Activated CD4-positive, alpha-beta T cell treated with anti-CD3 and anti-CD28 coated beads for 4 hours (primary cell): Measurements from ENCODE around the gene GOT1.

Experiments
- DNase-seq, 2 donors: peaks; one replicate each; pipeline ENCODE4 v3.0.0-alpha.2; 2020

Gene GOT1

DNA sequence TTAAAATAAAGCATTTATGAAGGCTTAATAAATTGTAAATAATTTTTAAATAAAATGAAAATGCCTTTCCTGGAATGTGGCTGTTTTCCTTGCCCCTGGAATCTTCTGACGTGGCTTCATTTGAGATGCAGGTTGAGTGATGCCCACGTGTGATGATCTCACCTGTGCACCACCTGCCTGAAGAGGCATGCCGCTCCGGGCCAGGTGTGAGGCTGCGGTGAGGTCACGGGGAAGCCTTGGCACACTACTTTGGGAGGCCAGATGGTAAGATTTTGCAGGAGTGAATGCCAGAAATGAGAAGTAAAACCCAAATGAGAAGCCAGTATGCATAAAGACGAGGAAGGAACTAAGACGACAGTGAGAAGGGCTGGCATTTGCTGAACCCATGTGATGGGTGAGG is 36.2 kb downstream of the GOT1 start:
- no peak for DNase-seq

GRCh38 chr10:99393683-99394082 is 36.7 kb downstream of the GOT1 start:
- DNase-seq: no peak

DNA sequence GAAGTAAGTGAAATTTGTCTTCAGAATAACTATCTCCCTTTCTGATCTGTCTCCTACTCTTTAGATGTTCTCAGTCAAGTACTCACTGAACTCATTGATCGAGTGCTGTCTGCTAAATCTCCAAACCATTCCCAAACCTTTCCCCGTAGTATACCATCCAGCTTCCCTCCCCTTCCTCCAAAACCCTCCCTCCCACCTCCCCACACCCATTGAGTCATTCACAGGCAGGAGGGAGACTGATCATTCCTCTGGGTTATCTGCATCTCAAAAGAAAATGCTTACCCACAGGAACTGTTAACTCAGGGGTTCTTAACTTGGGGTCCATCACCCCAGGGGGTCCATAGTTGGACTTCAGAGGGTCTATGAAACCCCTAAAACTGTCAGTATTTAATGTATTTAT is 37.4 kb downstream of the GOT1 start:
- no peak for DNase-seq

- no peak for DNase-seq
These were observed 39.1 kb downstream of the GOT1 start for GRCh38 chr10:99391346-99391745.

DNA sequence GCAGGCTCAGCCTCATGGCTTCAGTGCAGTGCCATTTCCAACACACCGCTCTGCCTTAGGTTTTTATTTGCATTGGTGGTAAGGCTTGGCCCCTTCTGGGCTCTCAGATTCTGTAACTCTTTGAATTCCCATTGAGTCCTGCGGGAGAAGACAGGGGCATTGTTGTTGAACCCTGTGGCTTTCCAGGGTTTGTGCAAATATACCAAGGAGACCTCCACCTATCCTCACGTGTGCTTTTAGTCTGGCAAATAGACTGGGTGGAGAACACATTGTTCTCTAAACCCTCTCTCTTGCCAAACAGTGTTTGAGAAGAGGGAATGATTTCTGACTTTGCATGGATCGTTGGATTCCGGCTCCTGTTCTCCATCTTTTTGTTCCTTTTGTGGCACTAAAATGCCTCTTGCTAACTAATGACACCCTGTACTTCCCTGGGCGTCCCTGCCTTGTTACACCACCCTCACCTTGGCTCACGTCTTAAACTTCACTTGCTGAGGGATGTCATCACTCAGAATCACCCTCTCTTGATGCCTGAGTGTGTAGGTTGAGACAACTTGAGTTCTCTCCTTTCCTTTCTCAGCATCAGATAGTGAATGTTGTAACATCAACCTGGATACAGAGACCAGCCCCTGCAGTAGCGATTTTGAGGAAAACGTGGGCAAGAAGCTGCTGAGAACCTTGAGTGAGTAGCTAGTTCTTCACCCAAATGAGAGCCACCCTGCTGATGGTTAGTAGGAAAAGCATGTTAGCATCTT is 40.5 kb downstream of the GOT1 start:
- no peak for DNase-seq

DNA sequence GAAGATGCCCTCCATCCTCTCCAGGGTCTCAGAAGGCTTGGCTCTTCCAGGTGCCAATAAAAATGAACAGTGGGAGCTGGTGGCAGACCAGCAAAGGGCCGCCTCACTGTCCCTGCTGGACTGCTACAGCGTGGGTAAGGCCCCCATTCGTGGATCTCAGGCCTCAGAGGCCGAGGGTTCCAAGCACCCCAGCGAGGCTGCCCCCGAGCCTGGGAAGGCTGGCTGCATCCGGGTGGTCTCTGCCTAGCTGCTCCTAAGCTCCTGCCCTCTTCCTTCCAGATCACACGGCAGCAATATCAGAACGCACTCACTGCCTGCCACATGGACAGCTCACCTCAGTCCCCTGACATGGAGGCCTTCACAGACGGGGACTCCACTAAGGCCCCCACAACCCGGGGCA is 42.9 kb downstream of the GOT1 start:
- no peak for DNase-seq

GRCh38 chr10:99387071-99387470 is 43.4 kb downstream of the GOT1 start:
- DNase-seq: no peak

DNA sequence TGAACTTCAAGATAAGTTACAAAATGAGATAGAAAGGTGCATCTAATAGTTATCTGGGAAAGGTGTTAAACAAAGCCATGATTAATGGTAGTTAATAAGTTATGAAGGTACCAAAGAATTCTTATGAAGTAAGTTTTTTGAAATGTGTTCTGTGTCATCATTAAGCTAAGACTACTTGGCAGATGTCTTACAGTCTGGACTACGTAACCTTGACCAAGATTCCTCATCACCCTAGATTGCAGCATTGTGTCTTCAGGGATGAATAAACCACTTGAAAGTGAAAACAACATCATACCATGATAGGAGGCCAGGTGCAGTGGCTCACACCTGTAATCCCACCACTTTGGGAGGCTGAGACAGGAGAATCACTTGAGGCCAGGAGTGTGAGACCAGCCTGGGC is 48.2 kb downstream of the GOT1 start:
- DNase-seq: no peak

- no peak for DNase-seq
These were observed 55.0 kb downstream of the GOT1 start for GRCh38 chr10:99375426-99375825.

DNA sequence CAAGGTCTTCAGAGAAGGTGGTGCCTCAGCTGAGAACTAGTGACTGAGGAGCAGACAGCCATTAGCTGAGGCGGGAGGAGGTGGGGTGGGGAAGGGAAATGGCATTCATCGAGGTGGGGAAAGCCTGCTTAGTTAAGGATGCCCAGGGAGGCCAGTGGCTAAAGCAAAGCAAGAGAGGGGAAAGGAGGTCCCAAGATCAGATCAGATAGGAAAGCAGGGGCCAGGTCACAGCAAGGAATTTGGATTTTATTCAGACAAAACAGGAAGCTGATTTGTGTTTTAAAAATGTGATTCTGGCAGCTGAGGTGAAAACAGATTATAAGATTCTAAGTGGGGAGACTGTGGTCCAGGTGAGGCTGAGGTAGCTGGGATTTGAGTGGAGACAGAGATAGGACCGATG is 55.5 kb downstream of the GOT1 start:
- DNase-seq: no peak

GRCh38 chr10:99374526-99374925 is 55.9 kb downstream of the GOT1 start:
- no peak for DNase-seq

DNA sequence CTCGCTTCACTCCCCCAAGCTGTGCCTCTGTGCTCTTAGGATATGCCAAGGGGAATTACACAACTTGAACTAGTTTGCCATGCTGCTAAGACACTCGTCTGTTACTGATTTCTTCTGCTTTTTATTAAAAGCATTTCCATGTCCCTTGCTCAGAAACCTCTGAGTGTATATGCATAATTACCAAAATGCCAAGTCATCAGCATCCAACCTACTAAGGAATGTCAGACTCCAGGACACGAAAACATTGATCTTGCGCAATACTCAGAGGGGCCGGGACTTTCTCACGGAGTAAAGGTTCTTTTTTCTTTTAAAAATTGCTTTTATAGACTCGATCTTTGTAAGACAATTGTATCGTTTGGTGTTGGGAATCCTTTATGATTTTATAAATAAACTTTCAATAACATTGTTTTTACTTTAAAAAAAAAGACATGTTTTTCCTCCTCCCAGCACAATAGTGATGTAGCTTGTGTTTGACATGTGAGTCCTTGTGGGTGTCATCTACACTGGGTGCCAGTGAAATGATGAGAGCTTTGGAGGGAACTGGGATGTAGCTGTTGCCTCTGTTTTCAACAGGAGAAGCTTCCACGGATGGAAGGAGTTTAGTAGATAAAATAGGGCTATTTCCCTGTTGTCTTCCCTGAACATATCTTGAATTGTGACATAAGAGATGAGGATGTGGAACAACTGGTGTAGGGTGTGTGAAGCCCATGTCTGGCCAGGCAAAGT is 57.7 kb downstream of the GOT1 start:
- DNase-seq: no peak

DNA sequence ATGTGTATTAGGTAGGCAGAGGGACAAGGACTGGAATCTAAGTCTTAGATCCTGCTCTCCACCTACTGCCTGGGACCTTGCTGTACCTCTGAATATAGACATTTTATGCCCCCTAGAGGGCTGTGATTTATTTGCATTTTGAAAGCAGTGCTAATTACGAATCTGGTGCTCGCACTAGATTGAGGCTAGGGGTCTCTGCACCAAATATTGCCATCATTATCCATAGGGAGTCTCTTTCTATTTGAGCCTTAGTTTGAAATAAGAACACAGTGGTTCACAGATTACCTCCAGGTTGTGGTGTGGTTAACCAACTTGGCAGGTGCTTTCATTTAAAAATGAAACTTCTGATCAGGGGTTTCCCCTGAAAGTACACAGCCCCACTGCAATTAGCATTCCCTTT is 59.4 kb downstream of the GOT1 start:
- no peak for DNase-seq

- DNase-seq: no peak
These were observed 60.9 kb downstream of the GOT1 start for GRCh38 chr10:99369551-99369950.

GRCh38 chr10:99369126-99369525 is 61.3 kb downstream of the GOT1 start:
- DNase-seq: no peak

- DNase-seq: no peak
These were observed 61.8 kb downstream of the GOT1 start for GRCh38 chr10:99368646-99369045.

DNA sequence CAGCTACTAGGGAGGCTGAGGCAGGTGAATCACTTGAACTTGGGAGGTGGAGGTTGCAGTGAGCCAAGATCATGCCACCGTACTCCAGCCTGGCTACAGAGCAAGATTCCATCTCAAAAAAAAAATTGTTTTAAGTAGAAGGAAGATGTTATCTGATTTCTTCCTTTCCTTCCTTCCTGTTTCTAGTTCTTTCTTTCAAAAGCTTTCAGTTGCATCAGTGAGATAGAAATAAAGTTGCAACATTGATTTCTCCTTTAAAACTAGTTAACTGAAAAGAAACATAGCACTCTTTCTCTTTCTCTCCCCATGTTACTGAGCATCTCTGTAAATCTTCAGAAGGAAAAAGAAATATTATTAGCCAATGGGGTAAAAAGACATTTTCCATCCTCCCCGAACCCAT is 63.8 kb downstream of the GOT1 start:
- no peak for DNase-seq

DNA sequence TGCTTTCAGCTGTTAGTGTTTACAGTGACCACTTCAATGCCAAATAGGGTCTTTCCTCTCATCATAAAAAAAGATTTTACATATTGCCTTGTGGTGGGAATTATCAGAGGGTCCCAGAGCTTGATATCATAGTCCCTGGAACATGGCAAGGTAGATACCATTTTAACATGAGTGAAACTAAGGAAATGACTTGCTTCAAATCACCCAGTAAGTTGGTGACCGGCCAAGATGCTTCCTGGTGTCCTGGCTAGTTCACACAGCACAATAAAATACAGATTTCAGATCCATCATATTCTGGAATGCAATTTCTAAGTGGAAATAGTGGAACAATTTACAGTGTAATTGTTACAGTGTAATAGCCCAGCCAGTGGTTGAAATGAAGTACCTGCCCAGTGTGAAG is 64.7 kb downstream of the GOT1 start:
- DNase-seq: no peak

GRCh38 chr10:99365311-99365710 is 65.1 kb downstream of the GOT1 start:
- DNase-seq: no peak

- DNase-seq: no peak
These were observed 66.3 kb downstream of the GOT1 start for GRCh38 chr10:99364125-99364524.

DNA sequence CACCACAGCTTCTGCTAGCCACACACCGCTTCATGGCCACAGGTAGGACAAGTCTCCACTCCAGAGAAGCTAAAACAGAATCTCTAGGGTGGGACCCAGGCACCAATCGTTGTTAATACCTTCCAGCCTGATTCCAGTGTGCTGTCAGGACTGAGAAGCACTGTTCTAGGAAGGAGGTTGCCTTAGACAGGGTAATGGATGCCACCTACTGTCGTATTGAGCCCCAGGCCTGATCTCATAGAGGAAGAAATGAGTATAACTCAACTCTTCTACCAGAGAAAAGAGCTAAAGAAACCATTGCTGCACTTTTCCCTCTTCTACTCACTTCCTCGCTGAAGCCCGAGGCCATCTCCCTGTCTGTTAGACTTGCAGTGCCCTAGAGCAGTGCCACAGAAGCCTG is 69.5 kb downstream of the GOT1 start:
- DNase-seq: no peak

GRCh38 chr10:99358101-99358500 is 72.3 kb downstream of the GOT1 start:
- no peak for DNase-seq

DNA sequence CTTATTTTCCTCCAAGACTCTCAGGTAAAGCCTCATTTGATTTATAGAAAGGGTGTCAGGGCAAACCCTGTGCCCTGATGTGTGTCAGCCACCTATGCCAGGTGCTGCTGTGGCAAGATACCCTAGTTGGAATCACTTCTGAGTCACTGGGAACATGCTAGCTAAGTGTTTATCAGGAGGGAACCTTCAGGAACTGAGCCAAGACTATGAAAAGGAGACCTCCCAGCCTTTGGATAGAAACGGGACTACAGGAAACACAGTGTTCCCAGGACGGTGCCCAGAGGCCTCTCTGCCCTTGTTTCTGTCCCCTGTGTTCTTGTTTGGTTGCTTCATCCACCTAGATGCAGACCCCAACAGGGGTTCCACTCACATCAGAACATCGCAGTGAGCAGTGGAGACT is 72.7 kb downstream of the GOT1 start:
- DNase-seq: no peak

GRCh38 chr10:99353182-99353581 is 77.2 kb downstream of the GOT1 start:
- no peak for DNase-seq

DNA sequence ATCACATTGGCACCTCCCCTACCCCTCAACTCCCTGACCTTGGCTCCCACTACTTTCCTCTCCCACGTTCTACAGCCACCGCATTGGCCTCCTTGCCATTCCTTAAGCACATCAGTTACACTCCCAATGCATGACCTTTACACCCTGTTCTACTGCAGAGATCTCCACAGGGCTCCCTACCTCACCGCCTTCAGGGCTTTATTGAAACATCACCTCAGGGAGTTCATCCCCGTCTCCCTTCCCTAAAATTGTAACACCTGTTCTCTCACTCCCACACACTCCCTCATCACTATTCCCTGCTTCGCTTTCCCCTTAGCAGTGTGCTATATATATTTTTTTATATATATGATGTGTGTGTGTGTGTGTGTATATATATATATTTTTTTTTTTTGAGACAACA is 82.8 kb downstream of the GOT1 start:
- DNase-seq: no peak
